NB4 (cell line): Measurements from ENCODE around the gene DAB2IP.

Source experiments
- CTCF ChIP-seq: IDR thresholded peaks from one replicate; pipeline ENCODE4 v1.5.1; 2012; ENCODE audit warnings: low read depth, low read length
- MYC ChIP-seq: IDR thresholded peaks from 2 replicates; pipeline ENCODE4 v1.6.1; 2011; ENCODE audit warnings: low read depth, low read length
- POLR2A ChIP-seq: IDR thresholded peaks from 2 replicates; pipeline ENCODE4 v1.6.1; 2011; ENCODE audit warnings: mild to moderate bottlenecking; ENCODE audit not compliant: insufficient read length; ENCODE audit errors: extremely low read depth

GRCh38 chr9:121751686-121752445 is 100.4 kb downstream of the DAB2IP start:
- TF ChIP-seq CTCF (no peak), POLR2A (no peak), MYC (no peak)
